ENCODE data around the gene UNC13C.

Gene UNC13C

GRCh38 chr15:54120949-54121463, 142.8 kb downstream of the UNC13C start:
- DNase-seq = no peak

GRCh38 chr15:54127574-54127973, 149.3 kb downstream of the UNC13C start:
- no peak for DNase-seq

- DNase-seq = no peak
Measured at GRCh38 chr15:54131410-54131809, 153.2 kb downstream of the UNC13C start.

GRCh38 chr15:54149115-54149531, 170.9 kb downstream of the UNC13C start:
- DNase-seq = no peak

- no peak for DNase-seq
Measured at GRCh38 chr15:54150255-54150654, 172.0 kb downstream of the UNC13C start.

GRCh38 chr15:54159012-54159411, 180.8 kb downstream of the UNC13C start:
- no peak for DNase-seq

- DNase-seq = no peak
Measured at GRCh38 chr15:54187325-54187724, 209.1 kb downstream of the UNC13C start.

- DNase-seq = no peak
Measured at GRCh38 chr15:54197995-54198394, 219.8 kb downstream of the UNC13C start.

GRCh38 chr15:54206586-54207321, 228.5 kb downstream of the UNC13C start:
- DNase-seq = no peak

- no peak for DNase-seq
Measured at GRCh38 chr15:54208786-54209185, 230.5 kb downstream of the UNC13C start.

- no peak for DNase-seq
Measured at GRCh38 chr15:54212635-54213034, 234.4 kb downstream of the UNC13C start.

- no peak for DNase-seq
Measured at GRCh38 chr15:54226455-54226854, 248.2 kb downstream of the UNC13C start.

- no peak for DNase-seq
Measured at GRCh38 chr15:54227569-54227968, 249.3 kb downstream of the UNC13C start.

GRCh38 chr15:54250326-54250725, 272.1 kb downstream of the UNC13C start:
- DNase-seq = no peak

- no peak for DNase-seq
Measured at GRCh38 chr15:54256190-54256589, 277.9 kb downstream of the UNC13C start.

- DNase-seq = no peak
Measured at GRCh38 chr15:54273928-54274327, 295.7 kb downstream of the UNC13C start.

GRCh38 chr15:54277834-54278233, 299.6 kb downstream of the UNC13C start:
- DNase-seq = no peak

- DNase-seq = no peak
Measured at GRCh38 chr15:54280726-54281125, 302.5 kb downstream of the UNC13C start.

- DNase-seq = no peak
Measured at GRCh38 chr15:54282228-54282836, 304.1 kb downstream of the UNC13C start.

GRCh38 chr15:54288049-54288448, 309.8 kb downstream of the UNC13C start:
- DNase-seq = peak; percentile 47

- DNase-seq = peak; percentile 77
Measured at GRCh38 chr15:54289590-54290136, 311.4 kb downstream of the UNC13C start.

- no peak for DNase-seq
Measured at GRCh38 chr15:54298396-54298795, 320.2 kb downstream of the UNC13C start.

- no peak for DNase-seq
Measured at GRCh38 chr15:54304321-54304720, 326.1 kb downstream of the UNC13C start.

GRCh38 chr15:54305138-54305537, 326.9 kb downstream of the UNC13C start:
- no peak for DNase-seq

All from activated CD4-positive, alpha-beta T cell treated with anti-CD3 and anti-CD28 coated beads, Interleukin-2, amount 50 U/mL, for 16 hours (primary cell).